Neural progenitor cell (in vitro differentiated cells): Measurements from ENCODE around the gene PAFAH1B1. TPM values are rescaled to one million over a fixed set of nuclear protein-coding genes. Genes with fewer than 3 reads are reported as not detected.

Source experiments
- DNase-seq: peaks from one replicate; pipeline ENCODE4 v3.0.0-alpha.2; 2016; ENCODE audit warnings: low spot score
- H2AFZ ChIP-seq: fragments of 200-600 bp; sonication (generic); replicated peaks from 2 replicates; pipeline ENCODE4 v1.6.1; 2016; ENCODE audit warnings: antibody characterized with exemption
- H3F3A ChIP-seq: fragments of 200-600 bp; sonication (generic); 2 replicates; pipeline ENCODE4 v1.6.1; 2016; ENCODE audit warnings: antibody characterized with exemption, low read depth
- H3K27ac ChIP-seq: fragments of 200-600 bp; sonication (generic); 2 replicates; pipeline ENCODE4 v1.5.1; 2016; ENCODE audit warnings: mild to moderate bottlenecking
- H3K27me3 ChIP-seq: fragments of 200-600 bp; sonication (generic); 2 replicates; pipeline ENCODE4 v1.6.1; 2016; ENCODE audit warnings: mild to moderate bottlenecking, moderate library complexity
- H3K36me3 ChIP-seq: fragments of 200-600 bp; sonication (generic); 2 replicates; pipeline ENCODE4 v1.5.1; 2016
- H3K4me1 ChIP-seq: fragments of 200-600 bp; sonication (generic); 2 replicates; pipeline ENCODE4 v1.6.1; 2016; ENCODE audit warnings: mixed run types
- H3K4me2 ChIP-seq: fragments of 200-600 bp; sonication (generic); 2 replicates; pipeline ENCODE4 v1.6.1; 2016
- H3K4me3 ChIP-seq: fragments of 200-600 bp; sonication (generic); 2 replicates; pipeline ENCODE4 v1.5.1; 2016
- H3K79me2 ChIP-seq: fragments of 200-600 bp; sonication (generic); 2 replicates; pipeline ENCODE4 v1.6.1; 2016; ENCODE audit warnings: low read depth
- H3K9ac ChIP-seq: fragments of 200-600 bp; sonication (generic); 2 replicates; pipeline ENCODE4 v1.6.1; 2016
- H3K9me3 ChIP-seq: fragments of 200-600 bp; sonication (generic); 2 replicates; pipeline ENCODE4 v1.5.1; 2016; ENCODE audit warnings: low read depth
- H4K20me1 ChIP-seq: fragments of 200-600 bp; sonication (generic); 2 replicates; pipeline ENCODE4 v1.6.1; 2016; ENCODE audit warnings: low read depth
- H3K27ac Mint-ChIP-seq: 3 replicates; pipeline ENCODE4 v1.8.0; 2021; ENCODE audit warnings: mixed read lengths
- H3K27me3 Mint-ChIP-seq: 2 replicates; pipeline ENCODE4 v1.8.0; 2022; ENCODE audit warnings: low read depth, mild to moderate bottlenecking, inconsistent platforms, moderate library complexity, mixed read lengths; ENCODE audit not compliant: insufficient read depth
- H3K36me3 Mint-ChIP-seq: 3 replicates; pipeline ENCODE4 v1.8.0; 2021; ENCODE audit warnings: mixed read lengths
- H3K4me1 Mint-ChIP-seq: 3 replicates; pipeline ENCODE4 v1.8.0; 2021; ENCODE audit warnings: mixed read lengths
- H3K4me3 Mint-ChIP-seq: 3 replicates; pipeline ENCODE4 v1.8.0; 2021; ENCODE audit warnings: mild to moderate bottlenecking, moderate library complexity, mixed read lengths
- H3K9me3 Mint-ChIP-seq: 3 replicates; pipeline ENCODE4 v1.8.0; 2020; ENCODE audit warnings: mixed read lengths
- CTCF ChIP-seq: fragments of 200-600 bp; sonication (generic); IDR thresholded peaks from 2 replicates; pipeline ENCODE4 v1.5.1; 2017; ENCODE audit warnings: antibody characterized with exemption, mild to moderate bottlenecking
- EZH2 ChIP-seq: fragments of 200-600 bp; sonication (generic); IDR thresholded peaks from 2 replicates; pipeline ENCODE4 v1.6.1; 2017; ENCODE audit warnings: antibody characterized with exemption, mild to moderate bottlenecking, moderate library complexity
- EZH2phosphoT487 ChIP-seq: fragments of 200-600 bp; sonication (generic); IDR thresholded peaks from 2 replicates; pipeline ENCODE4 v1.6.1; 2017; ENCODE audit warnings: antibody characterized with exemption
- total RNA-seq: library from RNA; depleted of rRNA; stranded (reverse); fragments of >200 nt; gene quantifications from 2 replicates; pipeline ENCODE4 v1.2.3, GENCODE V29; 2015; ENCODE audit warnings: low replicate concordance

PAFAH1B1 gene
- total RNA-seq, 1 donor from 2014 or later = 209 TPM

GRCh38 chr17:2712300-2713043 is 119.0 kb downstream of the PAFAH1B1 start:
- Mint-ChIP-seq H3K27ac (peak overlapping the region; percentile 66), H3K36me3 (no peaks in the 10 kb centered on the region), H3K9me3 (no peaks in the 10 kb centered on the region), H3K4me1 (peaks cover 25% of the 10 kb centered on the region), H3K4me3 (peak overlapping the region; percentile 82), H3K27me3 (peaks cover 11% of the 10 kb centered on the region)
- Histone ChIP-seq H3K79me2 (peaks cover 33% of the 10 kb centered on the region), H3F3A (peaks cover 15% of the 10 kb centered on the region), H4K20me1 (peaks cover 31% of the 10 kb centered on the region), H3K4me3 (peak overlapping the region; percentile 66), H3K36me3 (no peaks in the 10 kb centered on the region), H3K9ac (no peak overlapping the region), H2AFZ (peak overlapping the region; percentile 52), H3K4me1 (no peaks in the 10 kb centered on the region), H3K27me3 (peaks cover 31% of the 10 kb centered on the region), H3K27ac (no peak overlapping the region), H3K9me3 (no peaks in the 10 kb centered on the region), H3K4me2 (peak overlapping the region; percentile 93)
- DNase-seq = no peak
- no peak for TF ChIP-seq CTCF

GRCh38 chr17:2713881-2714280 is 120.4 kb downstream of the PAFAH1B1 start:
- Mint-ChIP-seq H3K9me3 (no peaks in the 10 kb centered on the region), H3K27me3 (peaks cover 11% of the 10 kb centered on the region), H3K36me3 (no peaks in the 10 kb centered on the region), H3K4me3 (no peak overlapping the region), H3K4me1 (peaks cover 25% of the 10 kb centered on the region), H3K27ac (no peak overlapping the region)
- no peak overlapping the region for H3K4me2 ChIP-seq
- peaks cover 31% of the 10 kb centered on the region for H3K27me3 ChIP-seq
- peaks cover 20% of the 10 kb centered on the region for H3K79me2 ChIP-seq
- H3F3A ChIP-seq = peaks cover 15% of the 10 kb centered on the region
- TF ChIP-seq CTCF (no peak), EZH2phosphoT487 (no peak), EZH2 (no peak)
- H2AFZ ChIP-seq = no peak overlapping the region
- no peak overlapping the region for H3K9ac ChIP-seq
- DNase-seq = no peak
- peaks cover 21% of the 10 kb centered on the region for H4K20me1 ChIP-seq
- H3K4me3 ChIP-seq = no peak overlapping the region
- no peaks in the 10 kb centered on the region for H3K4me1 ChIP-seq
- H3K27ac ChIP-seq = no peak overlapping the region
- H3K9me3 ChIP-seq = no peaks in the 10 kb centered on the region
- H3K36me3 ChIP-seq = no peaks in the 10 kb centered on the region

- no peaks in the 10 kb centered on the region for H3K36me3 ChIP-seq
Measured at GRCh38 chr17:2716649-2717048, 123.2 kb downstream of the PAFAH1B1 start.

More at GRCh38 chr17:2716649-2717048, 123.2 kb downstream of the PAFAH1B1 start:
- Mint-ChIP-seq H3K4me1 (peaks cover 9% of the 10 kb centered on the region), H3K27ac (no peak overlapping the region), H3K4me3 (no peak overlapping the region), H3K9me3 (no peaks in the 10 kb centered on the region), H3K36me3 (no peaks in the 10 kb centered on the region), H3K27me3 (peaks cover 3% of the 10 kb centered on the region)
- H3K27ac ChIP-seq = no peak overlapping the region
- H3K9ac ChIP-seq = no peak overlapping the region
- peaks cover 13% of the 10 kb centered on the region for H3K27me3 ChIP-seq
- peaks cover 7% of the 10 kb centered on the region for H3K4me1 ChIP-seq
- no peaks in the 10 kb centered on the region for H3K79me2 ChIP-seq
- no peaks in the 10 kb centered on the region for H4K20me1 ChIP-seq
- TF ChIP-seq EZH2phosphoT487 (no peak), CTCF (no peak), EZH2 (no peak)
- peaks cover 9% of the 10 kb centered on the region for H3F3A ChIP-seq
- no peak overlapping the region for H3K4me3 ChIP-seq
- H3K9me3 ChIP-seq = no peaks in the 10 kb centered on the region
- H2AFZ ChIP-seq = no peak overlapping the region
- no peak for DNase-seq
- H3K4me2 ChIP-seq = no peak overlapping the region
